Activated naive CD4-positive, alpha-beta T cell treated with anti-CD3 and anti-CD28 coated beads, Interleukin-2, amount 50 U/mL, for 16 hours (primary cell): ENCODE measurements around the gene PMPCA.

Experiments used
- DNase-seq: peaks from one replicate; pipeline ENCODE4 v3.0.0-alpha.2; 2020

Gene PMPCA

GRCh38 chr9:136438548-136439480 is 28.4 kb downstream of the PMPCA start:
- DNase-seq = peak; percentile 69

DNA sequence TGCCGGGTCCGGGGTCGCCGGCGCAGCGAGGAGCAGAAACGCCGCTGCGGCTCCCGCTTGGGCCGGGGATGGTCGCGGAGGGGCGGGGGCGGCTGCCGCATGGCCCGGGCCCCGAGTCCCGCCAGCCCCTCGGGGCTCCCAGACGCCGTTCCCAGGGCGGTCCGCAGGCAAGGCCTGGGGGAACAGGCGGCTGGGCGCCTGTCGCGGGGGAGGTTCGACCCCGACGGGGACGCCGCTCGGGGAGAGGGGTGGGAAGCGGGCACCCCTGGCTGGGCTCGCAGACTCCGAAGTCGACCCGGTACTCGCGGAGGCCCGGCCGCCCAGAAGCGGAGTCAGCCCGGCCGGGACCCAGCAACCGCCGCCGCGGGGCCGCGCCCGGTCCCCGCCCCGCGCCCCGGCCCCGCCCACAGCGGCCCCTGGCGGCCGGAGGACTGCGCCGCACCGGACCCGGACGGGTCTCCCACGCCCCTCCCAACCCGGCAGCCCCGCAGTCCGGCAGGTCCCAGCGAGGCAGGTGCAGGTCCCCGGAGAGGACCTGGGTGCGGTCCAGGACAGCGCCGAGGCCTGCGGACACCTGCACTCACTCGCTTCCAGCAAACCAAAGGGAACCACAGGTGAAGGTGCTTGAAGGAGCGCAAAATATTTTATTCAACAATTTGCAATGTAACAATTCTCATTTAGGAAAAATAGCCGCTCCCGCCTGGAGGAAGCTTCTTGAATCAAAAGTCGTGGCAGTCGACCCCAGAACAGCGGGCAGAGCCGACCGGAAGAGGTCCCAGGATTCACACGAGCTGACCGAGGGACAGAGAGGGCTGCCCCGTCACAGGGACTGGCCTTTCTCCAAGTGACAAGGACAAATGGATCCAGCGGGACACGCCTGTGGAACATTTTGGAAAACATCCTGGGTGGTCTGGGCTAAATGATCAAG is 29.3 kb downstream of the PMPCA start, which contains the start of gene INPP5E:
INPP5E (minus strand) TSS at position 365 of the 928 bp plus-strand sequence. CDS start 426 bp downstream, outside the sequence.
- DNase-seq = peak; percentile 85

DNA sequence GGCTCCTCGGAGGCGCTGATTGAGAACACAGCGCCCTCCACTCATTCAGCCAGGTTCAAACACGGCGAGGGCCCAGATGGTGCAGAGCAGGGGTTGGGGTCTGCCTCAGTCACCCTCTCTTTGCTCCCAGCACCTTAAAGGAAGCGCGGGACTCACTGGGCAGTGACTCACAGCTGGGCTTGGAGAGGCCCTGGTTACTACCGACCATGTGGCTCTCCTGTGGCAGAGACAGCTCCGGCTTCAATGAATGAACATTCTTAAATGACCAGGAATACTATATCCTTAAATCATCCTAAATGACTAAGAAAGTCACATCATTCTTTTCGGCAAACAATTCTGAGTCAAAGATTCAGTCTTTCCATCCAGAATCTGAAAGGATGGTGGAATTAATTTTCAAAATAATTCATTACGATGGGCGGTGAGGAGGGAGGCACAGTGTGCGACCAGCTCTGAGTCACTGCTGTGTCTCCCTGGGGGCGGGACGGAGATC is 30.8 kb downstream of the PMPCA start:
- no peak for DNase-seq

DNA sequence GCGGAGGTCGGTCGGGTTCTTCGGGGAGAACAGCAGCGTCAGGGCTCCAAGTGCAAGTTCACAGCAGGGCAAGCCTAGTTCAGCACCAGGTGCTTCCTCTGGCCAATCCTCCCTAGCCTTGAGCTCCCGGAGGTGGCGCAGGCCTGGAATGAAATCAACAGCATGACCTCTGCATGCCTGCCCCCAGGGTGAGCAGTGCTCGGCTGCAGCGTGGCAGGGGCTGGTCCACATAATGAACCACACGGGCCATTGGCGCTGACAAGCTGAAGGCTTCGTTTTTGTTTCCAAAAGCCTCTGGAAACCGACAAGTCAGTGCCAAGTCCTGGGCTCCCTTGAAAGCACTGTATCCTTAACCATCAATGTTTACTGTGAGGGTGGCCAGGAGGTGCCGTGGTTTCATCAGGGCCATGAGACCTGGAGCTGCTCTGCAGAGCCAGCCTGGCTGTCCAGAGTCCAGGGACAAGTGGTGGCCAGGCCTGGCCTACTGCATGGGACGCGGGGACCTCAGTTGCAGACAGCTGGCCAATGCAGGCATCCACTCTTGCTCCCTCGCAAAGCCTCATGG is 31.3 kb downstream of the PMPCA start:
- no peak for DNase-seq

DNA sequence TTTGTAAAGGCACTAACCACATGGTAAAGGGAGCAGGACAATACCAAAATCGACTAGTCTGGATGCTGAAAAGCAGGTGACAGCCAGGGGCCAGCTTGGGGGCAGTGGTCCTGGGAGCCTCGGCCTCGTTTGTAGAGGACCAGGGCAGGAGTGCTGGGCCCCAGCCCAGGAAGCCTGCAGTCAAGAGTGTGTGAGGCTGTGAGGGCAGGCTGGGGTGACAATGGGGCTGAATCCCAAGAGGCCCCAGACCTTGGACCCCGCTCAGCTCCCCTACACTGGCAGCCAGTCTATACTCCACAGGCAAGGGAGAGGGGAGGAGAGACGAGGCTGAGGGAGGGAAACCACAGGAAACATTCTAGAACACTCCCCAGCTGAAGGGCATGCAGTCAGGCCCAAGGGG is 31.8 kb downstream of the PMPCA start:
- no peak for DNase-seq

- no peak for DNase-seq
Observed at GRCh38 chr9:136443087-136443486, 32.6 kb downstream of the PMPCA start.

DNA sequence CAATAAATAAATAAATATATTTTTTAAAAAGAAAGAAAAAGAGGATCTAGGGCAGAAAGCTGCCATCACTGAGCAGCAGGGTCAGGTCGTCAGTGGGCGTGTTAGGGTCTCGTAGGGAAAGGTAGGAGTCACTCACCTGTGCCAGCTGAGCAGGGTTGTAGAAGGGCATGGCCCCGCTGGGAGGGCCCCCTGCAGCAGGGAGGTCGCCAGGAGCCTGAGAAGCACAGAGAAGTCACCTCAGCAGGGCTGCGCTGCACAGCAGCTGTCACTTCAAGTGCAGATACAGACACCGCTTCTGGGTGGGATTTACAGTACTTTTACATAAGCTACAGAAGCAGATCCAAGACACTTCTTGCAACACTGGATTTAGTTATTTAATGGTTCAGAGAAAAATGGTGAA is 33.2 kb downstream of the PMPCA start:
- DNase-seq = no peak

GRCh38 chr9:136444102-136444501 is 33.6 kb downstream of the PMPCA start:
- no peak for DNase-seq

DNA sequence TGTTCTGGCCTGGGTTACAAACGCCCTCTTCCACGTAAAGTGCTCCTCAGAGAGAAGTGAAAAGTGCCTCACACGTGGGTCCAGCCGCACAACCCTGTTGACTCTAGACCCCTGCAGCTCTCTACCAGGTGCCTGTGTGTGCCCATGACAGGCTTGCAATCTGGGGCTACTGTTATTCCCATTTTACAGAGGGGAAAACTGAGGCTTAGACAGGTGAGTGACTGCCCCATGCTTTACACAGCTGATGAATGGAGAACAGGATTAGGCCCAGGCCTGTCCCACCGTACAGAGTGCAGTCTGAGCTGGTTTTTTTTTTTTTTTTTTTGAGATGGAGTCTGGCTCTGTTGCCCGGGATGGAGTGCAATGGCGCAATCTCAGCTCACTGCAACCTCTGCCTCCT is 35.3 kb downstream of the PMPCA start:
- no peak for DNase-seq

- no peak for DNase-seq
Observed at GRCh38 chr9:136447173-136447778, 36.8 kb downstream of the PMPCA start.

DNA sequence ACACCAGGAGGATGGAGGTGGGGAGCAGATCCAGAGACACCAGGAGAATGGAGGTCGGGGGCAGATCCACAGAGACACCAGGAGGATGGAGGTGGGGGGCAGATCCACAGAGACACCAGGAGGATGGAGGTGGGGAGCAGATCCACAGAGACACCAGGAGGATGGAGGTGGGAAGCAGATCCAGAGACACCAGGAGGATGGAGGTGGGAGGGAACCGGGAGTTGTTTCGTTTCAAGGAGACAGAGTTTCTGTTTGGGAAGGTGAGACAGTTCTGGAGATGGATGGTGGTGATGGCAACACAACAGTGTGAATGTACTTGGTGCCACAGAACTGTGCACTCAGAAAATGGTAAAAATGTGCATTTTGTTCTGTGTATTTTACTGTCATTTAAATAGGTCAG is 38.2 kb downstream of the PMPCA start:
- no peak for DNase-seq

- DNase-seq = no peak
Observed at GRCh38 chr9:136451221-136451877, 40.9 kb downstream of the PMPCA start.

DNA sequence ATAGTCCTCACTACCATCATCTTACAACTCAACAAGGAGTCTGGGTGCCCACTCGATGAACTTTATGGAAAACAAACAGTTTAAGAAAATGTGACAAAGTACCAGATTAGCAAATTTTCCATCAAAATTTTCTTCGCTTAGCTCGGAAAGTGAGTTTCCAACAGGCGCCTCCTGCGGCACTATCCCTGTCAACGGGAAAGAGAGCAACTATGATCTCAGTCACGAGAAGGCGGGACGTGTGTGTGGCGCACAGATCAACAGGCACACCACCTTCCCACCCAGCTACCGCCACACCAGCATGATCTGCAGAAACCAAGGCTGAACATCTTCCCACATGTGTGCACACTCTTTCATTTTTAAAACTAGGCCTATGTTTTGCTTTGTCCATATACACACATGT is 42.9 kb downstream of the PMPCA start:
- DNase-seq = no peak

GRCh38 chr9:136454026-136454796 is 43.8 kb downstream of the PMPCA start:
- no peak for DNase-seq

GRCh38 chr9:136455043-136456002 is 44.9 kb downstream of the PMPCA start:
- DNase-seq = no peak

GRCh38 chr9:136456258-136456657 is 45.8 kb downstream of the PMPCA start:
- DNase-seq = no peak

- DNase-seq = no peak
Observed at GRCh38 chr9:136457326-136457725, 46.9 kb downstream of the PMPCA start.

DNA sequence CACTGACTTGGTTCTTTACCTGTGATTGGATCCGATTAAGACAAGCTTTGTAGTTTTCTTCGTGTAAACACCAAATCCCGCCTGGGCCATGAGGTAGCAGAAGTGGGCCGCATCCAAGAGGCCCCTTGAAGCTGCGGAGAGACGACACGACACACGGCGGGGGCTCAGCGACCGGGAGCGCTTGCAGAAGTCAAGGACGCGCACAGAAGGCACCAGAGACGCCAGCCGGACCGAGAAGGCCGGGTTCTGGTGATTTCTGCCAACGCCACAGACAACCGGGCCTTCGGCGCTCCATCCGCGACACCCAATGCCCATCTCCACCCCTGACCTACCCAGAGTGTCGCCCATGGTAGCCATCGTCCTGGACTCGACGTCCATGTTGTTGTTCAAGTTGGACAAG is 49.0 kb downstream of the PMPCA start:
- no peak for DNase-seq

- no peak for DNase-seq
Observed at GRCh38 chr9:136460772-136461325, 50.4 kb downstream of the PMPCA start.

GRCh38 chr9:136462664-136463063 is 52.2 kb downstream of the PMPCA start:
- no peak for DNase-seq
